ENCODE results near the gene IGLL5. TPM values are rescaled to one million over a fixed set of nuclear protein-coding genes. Genes with fewer than 3 reads are reported as not detected.

IGLL5 gene
- total RNA-seq, 1 experiment from 2014 or later: not detected

GRCh38 chr22:22863001-22863400, 24.6 kb upstream of the IGLL5 start:
- DNase-seq (ENCODE audit: low spot score): no peak

- DNase-seq (ENCODE audit: low spot score): no peak
Measured at GRCh38 chr22:22865311-22866072, 22.1 kb upstream of the IGLL5 start.

GRCh38 chr22:22866381-22867111, 21.1 kb upstream of the IGLL5 start:
- DNase-seq (ENCODE audit: low spot score): no peak

- DNase-seq (ENCODE audit: low spot score): no peak
Measured at GRCh38 chr22:22867996-22868715, 19.5 kb upstream of the IGLL5 start.

- DNase-seq (ENCODE audit: low spot score): no peak
Measured at GRCh38 chr22:22870577-22871404, 16.8 kb upstream of the IGLL5 start.

- DNase-seq (ENCODE audit: low spot score): no peak
Measured at GRCh38 chr22:22871536-22872278, 15.9 kb upstream of the IGLL5 start.

GRCh38 chr22:22872722-22873708, 14.6 kb upstream of the IGLL5 start:
- DNase-seq (ENCODE audit: low spot score): no peak

GRCh38 chr22:22877523-22878210, 9.9 kb upstream of the IGLL5 start:
- DNase-seq (ENCODE audit: low spot score): peak; percentile 35

GRCh38 chr22:22878211-22878570, 9.4 kb upstream of the IGLL5 start:
- no peak for DNase-seq (ENCODE audit: low spot score)

- no peak for DNase-seq (ENCODE audit: low spot score)
Measured at GRCh38 chr22:22878801-22879674, 8.6 kb upstream of the IGLL5 start.

GRCh38 chr22:22879675-22880155, 7.9 kb upstream of the IGLL5 start:
- no peak for DNase-seq (ENCODE audit: low spot score)

GRCh38 chr22:22880645-22881044, 7.0 kb upstream of the IGLL5 start:
- DNase-seq (ENCODE audit: low spot score): no peak

- no peak for DNase-seq (ENCODE audit: low spot score)
Measured at GRCh38 chr22:22881116-22882000, 6.3 kb upstream of the IGLL5 start.

- no peak for DNase-seq (ENCODE audit: low spot score)
Measured at GRCh38 chr22:22882033-22882717, 5.4 kb upstream of the IGLL5 start.

- no peak for DNase-seq (ENCODE audit: low spot score)
Measured at GRCh38 chr22:22883090-22883727, 4.4 kb upstream of the IGLL5 start.
